Caki2 (cell line): ENCODE results near the gene TOLLIP. TPM values are rescaled to one million over a fixed set of nuclear protein-coding genes. Genes with fewer than 3 reads are reported as not detected.

ENCODE experiments used
- total RNA-seq: library from RNA; depleted of rRNA; stranded (reverse); fragments of >200 nt; shearing (Covaris generic); gene quantifications from 2 replicates; pipeline ENCODE4 v1.2.3, GENCODE V29; 2014; ENCODE audit warnings: low replicate concordance; rRNA removed

The TOLLIP gene
- total RNA-seq, 1 experiment from 2014 or later: 18.3 TPM

Other genes starting within 250 kb of the TOLLIP start
- gene MUC2, start 234.8 kb downstream of the TOLLIP start, total RNA-seq: not detected in 2 replicates
- gene MUC5AC, start 151.7 kb downstream of the TOLLIP start, total RNA-seq: not detected in 2 replicates
- gene MUC5B, start 86.6 kb downstream of the TOLLIP start, total RNA-seq: 0.03 TPM in 1 of 2 replicates, not detected in the other
- 2.4 and 4.8 TPM in 2 replicates for gene BRSK2, start 80.3 kb upstream of the TOLLIP start, total RNA-seq
- 13.0 and 18.0 TPM in 2 replicates for gene MOB2, start 177.1 kb upstream of the TOLLIP start, total RNA-seq